NCI-H1417 treated with DMSO at 0.1 percent for 48 hours (cell line): ENCODE results near the gene PPIF.

ENCODE experiments used
- DNase-seq: peaks from one replicate; lab custom pipeline; 2025; lab: John Stamatoyannopoulos, UW

The PPIF gene

GRCh38 chr10:79349072-79349491 is 1.8 kb downstream of the PPIF start:
- no peak for DNase-seq

- no peak for DNase-seq
These were observed 2.6 kb downstream of the PPIF start for GRCh38 chr10:79349766-79350406.

GRCh38 chr10:79350407-79351154 is 3.3 kb downstream of the PPIF start:
- no peak for DNase-seq

GRCh38 chr10:79351332-79351731 is 4.1 kb downstream of the PPIF start:
- DNase-seq, result no peak

- no peak for DNase-seq
These were observed 5.0 kb downstream of the PPIF start for GRCh38 chr10:79352035-79352877.

GRCh38 chr10:79353000-79353406 is 5.7 kb downstream of the PPIF start:
- DNase-seq, result no peak

- DNase-seq, result no peak
These were observed 6.5 kb downstream of the PPIF start for GRCh38 chr10:79353726-79354125.

GRCh38 chr10:79354141-79354540 is 6.9 kb downstream of the PPIF start:
- no peak for DNase-seq

- no peak for DNase-seq
These were observed 7.3 kb downstream of the PPIF start for GRCh38 chr10:79354615-79355014.

GRCh38 chr10:79355420-79356017 is 8.2 kb downstream of the PPIF start:
- no peak for DNase-seq

- DNase-seq, result no peak
These were observed 8.8 kb downstream of the PPIF start for GRCh38 chr10:79356104-79356503.

- DNase-seq, result no peak
These were observed 9.9 kb downstream of the PPIF start for GRCh38 chr10:79357180-79357579.

GRCh38 chr10:79358811-79359210 is 11.5 kb downstream of the PPIF start:
- DNase-seq, result no peak

- DNase-seq, result no peak
These were observed 12.7 kb downstream of the PPIF start for GRCh38 chr10:79359816-79360498.

GRCh38 chr10:79360499-79361342 is 13.5 kb downstream of the PPIF start:
- DNase-seq, result no peak

GRCh38 chr10:79361726-79362397 is 14.6 kb downstream of the PPIF start:
- DNase-seq, result no peak

GRCh38 chr10:79367426-79368189 is 20.3 kb downstream of the PPIF start:
- no peak for DNase-seq

GRCh38 chr10:79372871-79373270 is 25.6 kb downstream of the PPIF start:
- no peak for DNase-seq
